ENCODE results near the gene PALM2AKAP2. TPM values are rescaled to one million over a fixed set of nuclear protein-coding genes. Genes with fewer than 3 reads are reported as not detected.

PALM2AKAP2 gene
- 7.0 and 7.8 TPM in 2 replicates for total RNA-seq
- 2.7 and 3.7 TPM in 2 replicates for polyA plus RNA-seq

DNA sequence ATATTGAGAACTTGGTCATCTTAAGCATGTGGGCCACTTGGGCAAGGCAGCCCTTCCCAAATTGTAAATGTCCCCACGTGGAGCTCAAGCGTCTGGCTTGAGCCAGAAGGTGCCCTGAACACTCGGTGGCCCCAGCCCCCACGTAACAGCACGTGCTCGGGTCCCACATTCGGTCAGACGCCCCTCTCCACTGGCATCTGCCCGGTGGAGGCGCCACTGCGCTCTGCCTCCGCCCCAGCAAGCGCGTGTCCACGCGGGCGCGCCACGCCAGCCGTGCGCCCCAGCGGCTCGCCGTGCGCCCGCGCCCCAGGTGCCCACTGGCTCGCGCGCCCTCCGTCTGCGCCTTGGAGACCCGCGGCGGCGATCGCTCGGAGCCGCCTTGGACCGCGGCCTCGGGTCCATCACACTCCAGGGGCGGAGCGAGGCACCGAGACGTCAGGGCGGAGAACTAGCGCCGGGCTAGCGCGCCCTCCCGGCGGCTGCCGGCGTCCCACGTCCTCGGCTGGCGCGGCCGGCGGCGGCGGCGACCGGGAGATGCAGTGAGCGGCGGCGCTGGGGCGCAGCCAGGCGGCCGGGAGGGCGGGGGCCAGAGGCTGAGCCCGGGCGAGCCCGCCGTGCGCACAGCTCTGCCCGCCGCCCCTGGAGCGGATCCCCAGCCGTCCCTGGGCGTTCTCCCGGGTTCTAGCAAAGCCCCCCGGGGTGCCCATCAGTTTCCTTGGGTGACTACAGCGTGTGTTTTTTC lies at the start of gene PALM2AKAP2:
Gene PALM2AKAP2 (plus strand): TSS at position 488 of the 742 bp plus-strand sequence. CDS start 291 bp downstream, outside the sequence.
- peak; percentile 87 for DNase-seq (ENCODE audit: low spot score)
- peaks cover 5% of the 10 kb centered on the region for H3K79me2 ChIP-seq
- peak within 1 kb of the TSS; percentile 92 for H3K4me2 ChIP-seq
- 1% methylated on average over 77 of the region's 85 CpGs for WGBS (ENCODE audit: low lambda C conversion rate, missing lambda C conversion rate)
- TF ChIP-seq, protein P1, sequence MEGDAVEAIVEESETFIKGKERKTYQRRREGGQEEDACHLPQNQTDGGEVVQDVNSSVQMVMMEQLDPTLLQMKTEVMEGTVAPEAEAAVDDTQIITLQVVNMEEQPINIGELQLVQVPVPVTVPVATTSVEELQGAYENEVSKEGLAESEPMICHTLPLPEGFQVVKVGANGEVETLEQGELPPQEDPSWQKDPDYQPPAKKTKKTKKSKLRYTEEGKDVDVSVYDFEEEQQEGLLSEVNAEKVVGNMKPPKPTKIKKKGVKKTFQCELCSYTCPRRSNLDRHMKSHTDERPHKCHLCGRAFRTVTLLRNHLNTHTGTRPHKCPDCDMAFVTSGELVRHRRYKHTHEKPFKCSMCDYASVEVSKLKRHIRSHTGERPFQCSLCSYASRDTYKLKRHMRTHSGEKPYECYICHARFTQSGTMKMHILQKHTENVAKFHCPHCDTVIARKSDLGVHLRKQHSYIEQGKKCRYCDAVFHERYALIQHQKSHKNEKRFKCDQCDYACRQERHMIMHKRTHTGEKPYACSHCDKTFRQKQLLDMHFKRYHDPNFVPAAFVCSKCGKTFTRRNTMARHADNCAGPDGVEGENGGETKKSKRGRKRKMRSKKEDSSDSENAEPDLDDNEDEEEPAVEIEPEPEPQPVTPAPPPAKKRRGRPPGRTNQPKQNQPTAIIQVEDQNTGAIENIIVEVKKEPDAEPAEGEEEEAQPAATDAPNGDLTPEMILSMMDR (IDR thresholded peaks at IDR 0.05; ENCODE audit: poor library complexity), result peak; percentile 16
- no peak for TF ChIP-seq EZH2 (IDR thresholded peaks at IDR 0.05; ENCODE audit: borderline replicate concordance)
- H3K4me1 ChIP-seq (ENCODE audit: insufficient read depth), result no peaks in the 10 kb centered on the region
- H2AFZ ChIP-seq, result peak within 1 kb of the TSS; percentile 60
- peaks cover 32% of the 10 kb centered on the region for H3K27me3 ChIP-seq
- peak within 1 kb of the TSS; percentile 79 for H3K27ac ChIP-seq
- H3K4me3 ChIP-seq, result peak within 1 kb of the TSS; percentile 77
- H3K9me2 ChIP-seq (replicated peaks; ENCODE audit: insufficient read depth), result no peaks in the 10 kb centered on the region
- no peaks in the 10 kb centered on the region for H4K20me1 ChIP-seq (ENCODE audit: insufficient read depth, poor library complexity, severe bottlenecking)
- H3K36me3 ChIP-seq (replicated peaks; ENCODE audit: insufficient read depth, low read depth), result no peaks in the 10 kb centered on the region
- H3K9me3 ChIP-seq (ENCODE audit: low read depth), result no peaks in the 10 kb centered on the region

DNA sequence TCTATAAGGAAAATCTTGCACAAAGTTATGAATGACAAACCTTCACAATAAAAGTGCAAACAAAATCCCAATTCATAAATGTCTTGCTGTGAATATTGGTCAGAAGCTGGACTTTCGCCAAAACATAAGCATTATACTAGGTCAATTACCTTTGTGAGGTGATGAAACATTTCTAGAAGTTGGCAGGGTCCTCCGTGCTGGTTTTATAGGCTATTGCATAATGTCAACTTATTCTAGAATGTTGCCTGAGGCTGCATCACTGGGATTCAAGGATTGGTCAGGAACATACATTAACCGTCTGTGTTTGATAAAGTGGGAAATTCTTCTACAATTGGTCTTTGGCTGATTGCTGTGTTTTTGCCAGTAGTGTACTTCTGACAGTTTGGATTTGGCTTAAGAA lies 49.8 kb upstream of the PALM2AKAP2 start:
- Histone ChIP-seq H4K20me1 (ENCODE audit: insufficient read depth, poor library complexity, severe bottlenecking) (no peaks in the 10 kb centered on the region), H3K36me3 (replicated peaks; ENCODE audit: insufficient read depth, low read depth) (no peaks in the 10 kb centered on the region), H3K9me3 (ENCODE audit: low read depth) (no peaks in the 10 kb centered on the region), H2AFZ (no peak overlapping the region), H3K79me2 (no peaks in the 10 kb centered on the region), H3K9me2 (replicated peaks; ENCODE audit: insufficient read depth) (no peaks in the 10 kb centered on the region), H3K4me3 (no peak overlapping the region), H3K27ac (no peak overlapping the region), H3K4me2 (no peak overlapping the region), H3K27me3 (no peaks in the 10 kb centered on the region), H3K4me1 (ENCODE audit: insufficient read depth) (no peaks in the 10 kb centered on the region)
- peak; percentile 20 for DNase-seq (ENCODE audit: low spot score)
- TF ChIP-seq EZH2 (IDR thresholded peaks at IDR 0.05; ENCODE audit: borderline replicate concordance), result no peak
- TF ChIP-seq, protein P1 (IDR thresholded peaks at IDR 0.05; ENCODE audit: poor library complexity), result no peak
- TF ChIP-seq EZH2phosphoT487 (IDR thresholded peaks at IDR 0.05; ENCODE audit: low read depth, severe bottlenecking, unreplicated experiment), result no peak
- 51% methylated on average over 3 of the region's 3 CpGs for WGBS (ENCODE audit: low lambda C conversion rate, missing lambda C conversion rate)

DNA sequence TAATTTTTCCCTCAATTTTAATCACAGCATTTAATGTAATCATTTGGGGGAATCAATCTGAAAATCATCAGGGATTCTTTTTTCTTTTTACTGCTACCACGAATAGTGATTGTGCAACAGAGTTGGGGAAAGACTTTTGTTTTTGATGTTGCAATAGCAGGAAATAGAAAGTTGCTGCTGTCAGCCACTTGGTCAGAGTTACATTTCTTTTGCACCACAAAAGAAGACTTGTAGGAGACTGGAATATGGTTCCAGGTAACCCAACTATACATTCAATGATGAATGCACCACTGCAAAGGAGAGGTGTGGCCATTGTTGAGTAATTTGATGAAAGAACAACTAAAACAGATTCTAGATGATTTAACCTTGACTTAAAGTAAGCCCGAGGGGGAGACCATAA lies 46.3 kb upstream of the PALM2AKAP2 start:
- no peaks in the 10 kb centered on the region for H3K79me2 ChIP-seq
- H3K4me1 ChIP-seq (ENCODE audit: insufficient read depth), result no peaks in the 10 kb centered on the region
- peak; percentile 17 for DNase-seq (ENCODE audit: low spot score)
- H3K27me3 ChIP-seq, result no peaks in the 10 kb centered on the region
- no peaks in the 10 kb centered on the region for H3K9me3 ChIP-seq (ENCODE audit: low read depth)
- TF ChIP-seq, protein P1 (IDR thresholded peaks at IDR 0.05; ENCODE audit: poor library complexity), result no peak
- TF ChIP-seq EZH2 (IDR thresholded peaks at IDR 0.05; ENCODE audit: borderline replicate concordance) (no peak), EZH2phosphoT487 (IDR thresholded peaks at IDR 0.05; ENCODE audit: low read depth, severe bottlenecking, unreplicated experiment) (no peak)
- H2AFZ ChIP-seq, result no peak overlapping the region
- H3K4me3 ChIP-seq, result no peak overlapping the region
- H3K9me2 ChIP-seq (replicated peaks; ENCODE audit: insufficient read depth), result no peaks in the 10 kb centered on the region
- no peaks in the 10 kb centered on the region for H4K20me1 ChIP-seq (ENCODE audit: insufficient read depth, poor library complexity, severe bottlenecking)
- WGBS (ENCODE audit: low lambda C conversion rate, missing lambda C conversion rate), result 80% methylated on average over 2 of the region's 2 CpGs
- no peak overlapping the region for H3K4me2 ChIP-seq
- H3K36me3 ChIP-seq (replicated peaks; ENCODE audit: insufficient read depth, low read depth), result no peaks in the 10 kb centered on the region
- H3K27ac ChIP-seq, result no peak overlapping the region
